ENCODE data around the gene SLC11A2.
"Not testable (repeated sequence)": the region's sequence is repeated elsewhere in the genome, so short reads cannot be mapped to it uniquely, and the experiment has no call there.

The SLC11A2 gene

DNA sequence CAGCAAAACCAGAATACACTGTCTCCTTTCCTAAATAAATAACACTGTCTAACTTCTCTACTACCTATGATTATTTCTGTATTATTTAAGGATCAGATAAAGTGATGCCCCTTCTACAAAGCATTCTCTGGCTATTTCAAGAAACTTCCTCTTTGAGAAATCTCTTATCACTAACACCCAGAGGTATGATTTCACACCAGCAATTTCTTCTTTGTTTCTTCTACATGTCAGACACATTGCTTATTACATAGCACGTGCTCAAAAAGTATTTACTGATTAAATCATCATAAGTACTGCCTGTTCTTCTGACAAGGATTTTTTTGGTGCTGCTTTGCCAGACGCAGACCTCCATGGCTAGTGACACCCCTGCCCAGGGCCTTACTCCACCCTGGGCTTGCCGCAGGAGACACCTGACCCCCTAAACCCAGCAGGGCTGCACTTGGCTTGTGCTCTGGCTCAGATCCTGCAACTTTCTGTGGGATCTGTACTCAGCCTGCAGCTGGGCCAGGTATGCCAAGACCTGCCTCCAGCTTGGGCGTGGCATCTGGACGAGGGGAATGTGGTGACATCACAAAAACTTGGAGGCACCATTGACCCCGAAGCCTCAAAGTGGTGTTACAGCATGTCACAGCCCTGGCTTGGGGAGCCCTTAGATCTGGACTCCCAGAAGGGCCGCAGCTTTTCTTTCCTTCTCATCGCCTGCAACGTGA lies 89.2 kb downstream of the SLC11A2 start:
- DNase-seq: peak; percentile 90

DNA sequence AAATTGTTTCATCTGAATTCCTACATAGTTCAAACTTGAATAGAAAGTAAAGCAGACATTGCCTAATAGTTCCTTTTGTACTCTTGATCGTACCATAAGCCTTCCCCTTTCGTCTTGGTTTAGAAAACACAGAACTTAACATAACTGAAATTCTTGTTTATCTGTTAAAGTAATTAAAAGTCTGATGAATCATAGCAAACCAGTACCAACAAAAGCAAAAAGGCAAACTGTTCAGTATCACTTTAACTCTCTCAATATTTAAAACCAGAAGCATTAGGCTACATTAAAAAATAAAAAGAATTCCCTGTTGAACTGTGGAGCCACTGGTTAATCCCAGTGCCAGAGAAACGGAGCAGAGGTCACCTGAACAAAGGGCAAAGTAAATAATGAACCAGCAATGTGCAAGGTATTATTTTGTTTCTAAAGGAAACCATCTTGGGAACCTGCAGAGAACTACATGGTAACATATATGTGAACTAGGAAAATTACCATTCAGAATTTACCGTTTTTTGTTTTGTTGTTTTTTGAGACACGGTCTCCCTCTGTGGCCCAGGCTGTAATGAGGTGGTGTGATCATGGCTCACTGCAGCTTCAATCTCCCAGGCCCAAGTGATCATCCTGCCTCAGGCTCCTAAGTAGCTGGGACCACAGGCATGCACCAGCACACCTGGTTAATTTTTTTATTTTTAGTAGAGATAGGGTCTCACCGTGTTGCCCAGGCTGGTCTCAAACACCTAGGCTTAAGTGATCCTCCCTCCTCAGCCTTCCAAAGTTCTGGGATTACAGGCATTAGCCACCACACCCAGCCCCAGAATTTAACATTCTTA lies 91.0 kb downstream of the SLC11A2 start:
- DNase-seq: peak; percentile 50

DNA sequence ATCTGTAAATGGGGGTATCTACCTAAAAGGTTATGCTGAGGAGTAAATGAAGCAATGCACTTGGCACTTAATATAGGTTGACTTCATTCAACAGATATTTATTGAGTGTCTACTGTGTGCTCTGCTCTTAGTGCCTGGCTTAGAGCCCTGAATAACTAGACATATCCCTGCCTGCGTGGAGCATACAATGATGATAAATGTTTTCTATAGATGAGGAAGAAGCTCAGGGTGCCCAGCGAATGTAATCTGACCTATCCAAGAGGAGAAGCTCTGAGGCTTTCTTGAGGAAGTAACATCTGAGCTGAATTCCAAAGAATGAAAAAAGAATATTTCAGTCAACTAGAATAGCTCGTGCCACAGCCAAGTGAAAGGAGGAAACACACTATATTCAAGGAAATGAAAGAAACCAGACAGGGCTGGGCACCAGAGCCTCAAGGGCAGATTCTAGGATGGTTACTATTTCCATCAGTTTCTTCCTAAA lies 91.8 kb downstream of the SLC11A2 start:
- DNase-seq: peak; percentile 27

GRCh38 chr12:50933459-50934124 lies 92.6 kb downstream of the SLC11A2 start:
- DNase-seq: peak; percentile 82

DNA sequence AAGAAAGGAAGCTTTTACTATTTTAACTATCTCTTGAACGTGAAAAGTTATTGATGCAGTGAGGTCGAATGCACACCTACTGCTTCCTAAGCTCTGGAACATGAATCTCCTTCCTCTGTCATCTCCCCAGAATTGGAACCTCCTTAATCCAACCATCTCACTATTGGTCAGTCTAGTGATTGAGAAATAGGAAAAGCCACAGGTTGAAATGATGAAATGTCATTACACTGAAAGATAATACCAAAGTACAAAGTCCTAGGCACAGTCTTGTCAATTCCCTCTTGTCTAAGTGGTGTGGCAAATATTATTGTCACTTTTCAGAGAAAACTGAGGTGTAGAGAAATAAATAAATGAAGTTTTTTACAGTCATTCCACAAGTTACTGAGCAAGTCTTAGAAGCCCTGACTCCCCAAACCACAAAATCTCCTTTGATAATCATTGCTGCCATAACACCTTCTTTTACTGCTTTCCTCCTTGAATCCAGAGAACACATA lies 93.3 kb downstream of the SLC11A2 start:
- DNase-seq: peak; percentile 48

DNA sequence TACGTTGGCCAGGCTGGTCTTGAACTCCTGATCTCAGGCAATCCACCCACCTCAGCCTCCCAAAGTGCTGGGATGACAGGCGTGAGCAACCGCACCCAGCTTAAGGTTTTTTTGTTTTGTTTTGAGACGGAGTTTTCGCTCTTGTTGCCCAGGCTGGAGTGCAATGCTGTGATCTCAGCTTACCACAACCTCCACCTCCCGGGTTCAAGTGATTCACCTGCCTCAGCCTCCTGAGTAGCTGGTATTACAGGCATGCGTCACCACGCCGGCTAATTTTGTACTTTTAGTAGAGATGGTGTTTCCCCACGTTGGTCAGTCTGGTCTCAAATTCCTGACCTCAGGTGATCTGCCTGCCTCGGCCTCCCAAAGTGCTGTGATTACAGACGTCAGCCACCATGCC lies 95.7 kb downstream of the SLC11A2 start:
- not testable (repeated sequence) for DNase-seq

- DNase-seq: no peak
Measured at GRCh38 chr12:50929831-50930230, 96.4 kb downstream of the SLC11A2 start.

All from hematopoietic multipotent progenitor cell treated with erythropoietin and hydrocortisone succinate and interleukin-3 and kit ligand, for 6 days (in vitro differentiated cells).